Peyer's patch (tissue), 4 donors: Measurements from ENCODE around the gene CNTN4.

Experiments
- POLR2A ChIP-seq, 2 donors: fragments of 450-650 bp; IDR thresholded peaks; one replicate each; pipeline ENCODE4 v1.5.1; 2017; ENCODE audit warnings: antibody characterized with exemption in 2 of 2, mild to moderate bottlenecking in 2 of 2, moderate library complexity in 2 of 2
- TF ChIP-seq, protein P1 (sequence below), 6 experiments: fragments of 450-650 bp in 4 of 6; fragments of 200-600 bp in 2 of 6; sonication (generic) in 1 of 6; IDR thresholded peaks; one replicate each; pipeline ENCODE4 v1.5.1; 2017 to 2019; ENCODE audit warnings: antibody characterized with exemption in 6 of 6, mild to moderate bottlenecking in 3 of 6, moderate library complexity in 1 of 6

DNA sequence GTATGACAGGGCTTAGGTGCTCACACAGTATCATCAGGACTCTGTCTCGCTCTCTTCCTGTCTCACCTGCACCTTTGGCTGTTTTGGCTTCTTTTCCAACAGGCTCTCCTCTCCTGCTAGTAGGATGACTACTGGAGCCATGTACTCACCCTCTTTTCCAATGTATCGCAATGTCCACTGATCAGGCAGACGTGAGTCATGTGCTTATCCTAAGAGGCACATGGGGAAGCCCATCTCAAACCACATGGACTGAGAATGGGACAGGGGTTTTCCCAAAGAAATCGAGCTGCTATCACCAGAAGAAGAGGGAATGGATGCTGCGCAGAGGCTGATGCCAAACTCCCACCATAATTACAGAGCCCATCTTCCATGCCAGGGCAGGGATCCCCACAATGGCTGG lies 830.9 kb downstream of the CNTN4 start:
- TF ChIP-seq, protein P1, sequence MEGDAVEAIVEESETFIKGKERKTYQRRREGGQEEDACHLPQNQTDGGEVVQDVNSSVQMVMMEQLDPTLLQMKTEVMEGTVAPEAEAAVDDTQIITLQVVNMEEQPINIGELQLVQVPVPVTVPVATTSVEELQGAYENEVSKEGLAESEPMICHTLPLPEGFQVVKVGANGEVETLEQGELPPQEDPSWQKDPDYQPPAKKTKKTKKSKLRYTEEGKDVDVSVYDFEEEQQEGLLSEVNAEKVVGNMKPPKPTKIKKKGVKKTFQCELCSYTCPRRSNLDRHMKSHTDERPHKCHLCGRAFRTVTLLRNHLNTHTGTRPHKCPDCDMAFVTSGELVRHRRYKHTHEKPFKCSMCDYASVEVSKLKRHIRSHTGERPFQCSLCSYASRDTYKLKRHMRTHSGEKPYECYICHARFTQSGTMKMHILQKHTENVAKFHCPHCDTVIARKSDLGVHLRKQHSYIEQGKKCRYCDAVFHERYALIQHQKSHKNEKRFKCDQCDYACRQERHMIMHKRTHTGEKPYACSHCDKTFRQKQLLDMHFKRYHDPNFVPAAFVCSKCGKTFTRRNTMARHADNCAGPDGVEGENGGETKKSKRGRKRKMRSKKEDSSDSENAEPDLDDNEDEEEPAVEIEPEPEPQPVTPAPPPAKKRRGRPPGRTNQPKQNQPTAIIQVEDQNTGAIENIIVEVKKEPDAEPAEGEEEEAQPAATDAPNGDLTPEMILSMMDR (IDR thresholded peaks at IDR 0.05): no peak
- no peak for TF ChIP-seq POLR2A (IDR thresholded peaks at IDR 0.05)
